ENCODE data around the gene CYSRT1.
"Not testable (repeated sequence)": the region's sequence is repeated elsewhere in the genome, so short reads cannot be mapped to it uniquely, and the experiment has no call there.

The CYSRT1 gene

GRCh38 chr9:137253717-137254623, 29.0 kb downstream of the CYSRT1 start:
- DNase-seq: no peak

GRCh38 chr9:137254624-137255447, 29.9 kb downstream of the CYSRT1 start, which contains the start of gene NELFB:
NELFB (plus strand) TSS chr9:137255327.
- DNase-seq: peak; percentile 43

DNA sequence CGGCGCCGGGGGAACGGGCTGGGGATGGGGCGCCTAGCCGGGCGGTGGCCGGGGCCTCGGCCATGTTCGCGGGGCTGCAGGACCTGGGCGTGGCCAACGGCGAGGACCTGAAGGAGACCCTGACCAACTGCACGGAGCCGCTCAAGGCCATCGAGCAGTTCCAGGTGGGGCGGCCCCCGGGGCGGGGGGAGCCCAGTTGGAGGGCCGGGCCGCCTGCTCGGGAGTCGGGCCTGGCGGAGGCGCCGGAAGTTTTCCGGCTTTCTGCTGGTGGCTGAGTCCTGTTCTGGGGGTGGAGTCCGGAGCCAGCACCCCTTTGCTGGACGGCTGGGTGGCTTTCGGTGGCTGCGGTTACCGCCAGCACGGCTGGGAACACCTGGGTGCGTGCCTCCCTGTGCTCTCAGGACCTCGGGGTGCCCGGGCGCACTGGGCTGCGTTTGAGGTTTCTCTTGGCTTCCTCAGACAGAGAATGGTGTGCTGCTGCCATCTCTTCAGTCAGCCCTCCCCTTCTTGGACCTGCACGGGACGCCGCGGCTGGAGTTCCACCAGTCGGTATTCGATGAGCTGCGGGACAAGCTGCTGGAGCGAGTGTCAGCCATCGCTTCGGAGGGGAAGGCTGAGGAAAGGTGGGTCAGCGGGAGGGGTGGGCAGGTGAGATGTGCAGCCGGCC, 30.6 kb downstream of the CYSRT1 start:
- DNase-seq: no peak

GRCh38 chr9:137256362-137256761, 31.4 kb downstream of the CYSRT1 start:
- DNase-seq: no peak

DNA sequence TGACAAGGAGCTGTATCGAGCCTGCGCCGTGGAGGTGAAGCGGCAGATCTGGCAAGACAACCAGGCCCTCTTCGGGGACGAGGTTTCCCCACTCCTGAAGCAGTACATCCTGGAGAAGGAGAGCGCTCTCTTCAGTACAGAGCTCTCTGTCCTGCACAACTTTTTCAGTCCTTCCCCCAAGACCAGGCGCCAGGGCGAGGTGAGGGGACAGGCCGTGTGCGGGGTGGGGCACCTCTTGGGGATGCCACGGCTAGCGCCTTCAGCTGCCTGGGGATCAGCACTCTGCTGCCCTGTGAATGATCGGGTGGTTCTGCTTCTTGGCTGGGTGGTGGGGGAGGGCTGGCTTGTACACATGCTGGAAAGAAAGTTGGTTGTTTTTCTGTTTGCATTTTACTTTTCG, 31.9 kb downstream of the CYSRT1 start:
- no peak for DNase-seq

DNA sequence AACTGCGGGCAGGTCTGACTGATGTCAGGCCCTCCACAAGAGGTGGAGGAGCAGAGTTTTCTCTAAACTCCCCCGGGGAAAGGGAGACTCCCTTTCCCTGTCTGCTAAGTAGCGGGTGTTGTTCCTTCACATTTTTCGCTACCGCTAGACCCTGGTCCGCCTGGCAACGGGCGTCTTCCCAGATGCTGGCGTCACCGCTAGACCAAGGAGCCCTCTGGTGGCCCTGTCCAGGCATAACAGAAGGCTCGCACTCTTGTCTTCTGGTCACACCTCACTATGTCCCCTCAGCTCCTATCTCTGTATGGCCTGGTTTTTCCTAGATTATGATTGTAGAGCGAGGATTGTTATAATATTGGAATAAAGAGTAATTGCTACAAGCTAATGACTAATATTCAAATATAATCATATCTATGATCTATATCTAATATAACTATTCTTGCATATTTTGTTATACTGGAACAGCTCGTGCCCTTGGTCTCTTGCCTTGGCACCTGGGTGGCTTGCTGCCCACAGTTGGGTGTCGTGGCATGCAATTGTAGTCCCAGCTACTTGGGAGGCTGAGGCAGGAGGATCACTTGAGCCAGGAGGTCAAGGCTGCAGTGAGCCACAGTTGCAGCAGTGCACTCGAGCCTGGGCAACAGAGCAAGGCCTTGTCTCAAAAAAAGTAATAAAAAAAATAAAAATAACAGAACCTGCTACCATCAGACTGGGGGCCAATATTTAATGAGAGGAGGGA, 37.4 kb downstream of the CYSRT1 start:
- DNase-seq: not testable (repeated sequence)

GRCh38 chr9:137262909-137263285, 37.9 kb downstream of the CYSRT1 start:
- no peak for DNase-seq

- DNase-seq: no peak
These were observed 38.5 kb downstream of the CYSRT1 start for GRCh38 chr9:137263506-137263905.

- DNase-seq: no peak
These were observed 39.1 kb downstream of the CYSRT1 start for GRCh38 chr9:137264067-137264466.

DNA sequence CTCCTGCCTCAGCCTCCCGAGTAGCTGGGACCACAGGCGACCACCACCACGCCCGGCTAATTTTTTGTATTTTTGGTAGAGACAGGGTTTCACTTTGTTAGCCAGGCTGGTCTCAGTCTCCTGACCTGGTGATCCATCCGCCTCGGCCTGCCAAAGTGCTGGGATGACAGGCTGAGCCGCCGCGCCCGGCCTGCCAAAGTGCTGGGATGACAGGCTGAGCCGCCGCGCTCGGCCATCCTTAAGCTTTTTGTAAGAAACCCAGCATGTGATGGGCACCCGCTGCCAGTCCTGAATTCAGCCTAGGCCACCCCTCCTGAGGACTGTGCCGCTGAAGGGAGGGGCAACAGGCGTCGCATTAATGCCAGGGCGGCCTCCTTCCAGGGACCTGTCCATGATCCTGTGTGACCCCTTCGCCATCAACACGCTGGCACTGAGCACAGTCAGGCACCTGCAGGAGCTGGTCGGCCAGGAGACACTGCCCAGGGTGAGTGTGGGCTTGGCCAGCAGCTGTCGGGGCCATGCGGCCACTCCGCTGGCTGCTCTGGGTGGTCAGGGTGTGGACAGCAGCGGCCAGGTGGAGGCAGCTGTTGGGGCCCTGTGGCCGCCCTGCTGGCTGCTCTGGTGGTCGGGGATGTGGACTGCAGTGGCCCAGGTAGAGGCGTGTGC, 40.7 kb downstream of the CYSRT1 start:
- DNase-seq: no peak

DNA sequence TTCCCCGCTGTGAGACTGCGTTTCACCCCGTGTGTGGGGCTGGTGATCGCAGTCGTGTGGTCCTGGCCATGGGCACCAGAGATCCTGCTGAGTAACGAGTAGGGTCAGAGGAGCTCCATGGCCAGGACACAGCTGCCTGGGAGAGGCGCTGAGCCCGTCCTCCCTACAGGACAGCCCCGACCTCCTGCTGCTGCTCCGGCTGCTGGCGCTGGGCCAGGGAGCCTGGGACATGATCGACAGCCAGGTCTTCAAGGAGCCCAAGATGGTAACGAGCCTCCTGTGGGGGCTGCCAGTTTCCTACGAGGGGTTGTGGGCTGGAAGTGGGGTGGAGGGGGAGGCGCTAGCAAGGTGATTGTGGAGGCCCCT, 41.2 kb downstream of the CYSRT1 start:
- DNase-seq: no peak

DNA sequence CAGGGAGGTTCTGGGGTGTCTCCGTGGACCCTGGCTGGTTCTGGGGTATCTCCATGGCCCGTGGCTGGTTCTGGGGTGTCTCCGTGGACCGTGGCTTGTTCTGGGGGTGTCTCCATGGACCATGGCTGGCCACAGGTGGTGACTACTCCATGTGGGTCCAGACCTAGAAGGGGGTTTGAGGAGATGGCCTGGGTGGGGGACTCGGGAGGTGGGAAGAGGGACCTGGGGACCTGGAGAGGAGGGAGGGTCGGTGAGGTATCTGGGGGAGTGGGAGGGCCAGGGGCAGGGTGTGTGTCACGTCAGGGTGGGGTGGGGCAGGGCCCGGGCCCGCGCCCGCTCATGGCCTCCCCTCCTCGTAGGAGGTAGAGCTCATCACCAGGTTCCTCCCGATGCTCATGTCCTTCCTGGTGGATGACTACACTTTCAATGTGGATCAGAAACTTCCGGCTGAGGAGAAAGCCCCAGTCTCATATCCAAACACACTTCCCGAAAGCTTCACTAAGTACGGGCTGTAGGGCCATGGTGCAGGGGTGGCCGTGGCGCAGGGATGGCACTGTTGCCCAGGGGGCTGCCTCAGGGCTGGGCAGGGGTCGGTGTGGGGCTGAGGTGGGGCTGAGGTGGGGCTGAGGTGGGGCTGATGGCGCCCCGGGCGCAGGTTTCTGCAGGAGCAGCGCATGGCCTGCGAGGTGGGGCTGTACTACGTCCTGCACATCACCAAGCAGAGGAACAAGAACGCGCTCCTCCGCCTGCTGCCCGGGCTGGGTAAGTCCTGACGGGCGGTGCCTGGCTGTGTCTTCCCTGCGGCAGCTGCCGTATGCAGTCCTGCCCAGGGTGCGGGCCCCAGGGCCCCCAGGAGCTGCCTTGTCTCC, 41.8 kb downstream of the CYSRT1 start:
- no peak for DNase-seq

- no peak for DNase-seq
These were observed 43.0 kb downstream of the CYSRT1 start for GRCh38 chr9:137267933-137268355.

DNA sequence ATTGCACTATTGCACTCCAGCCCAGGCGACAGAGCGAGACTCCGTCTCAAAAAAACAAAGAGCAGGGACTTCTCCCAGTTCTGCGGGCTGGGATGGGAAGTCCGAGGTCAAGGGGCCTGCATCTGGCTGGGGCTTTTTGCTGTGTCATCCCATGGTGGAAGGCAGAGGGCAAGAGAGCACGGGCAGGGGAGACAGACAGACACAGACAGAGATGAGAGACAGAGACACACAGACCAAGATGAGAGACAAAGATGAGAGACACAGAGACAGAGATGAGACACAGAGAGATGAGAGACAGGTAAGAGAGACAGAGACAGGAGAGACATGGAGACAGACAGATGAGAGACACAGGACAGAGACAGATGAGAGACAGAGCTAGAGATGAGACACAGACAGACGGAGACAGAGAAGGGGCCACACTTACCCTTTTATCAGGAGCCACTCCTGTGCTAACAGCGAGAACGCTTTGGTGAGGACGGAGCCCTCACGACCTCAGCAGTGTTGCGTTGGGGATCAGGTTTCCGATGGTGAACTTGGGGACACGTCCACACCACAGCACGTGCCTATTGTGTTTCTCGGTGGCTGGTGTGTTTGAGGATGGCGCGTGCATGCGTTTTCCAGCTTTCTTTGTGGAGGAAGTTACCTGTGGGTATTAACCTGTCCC, 43.7 kb downstream of the CYSRT1 start:
- DNase-seq: no peak

GRCh38 chr9:137269231-137269772, 44.3 kb downstream of the CYSRT1 start:
- no peak for DNase-seq

- DNase-seq: no peak
These were observed 46.1 kb downstream of the CYSRT1 start for GRCh38 chr9:137270929-137271695.

DNA sequence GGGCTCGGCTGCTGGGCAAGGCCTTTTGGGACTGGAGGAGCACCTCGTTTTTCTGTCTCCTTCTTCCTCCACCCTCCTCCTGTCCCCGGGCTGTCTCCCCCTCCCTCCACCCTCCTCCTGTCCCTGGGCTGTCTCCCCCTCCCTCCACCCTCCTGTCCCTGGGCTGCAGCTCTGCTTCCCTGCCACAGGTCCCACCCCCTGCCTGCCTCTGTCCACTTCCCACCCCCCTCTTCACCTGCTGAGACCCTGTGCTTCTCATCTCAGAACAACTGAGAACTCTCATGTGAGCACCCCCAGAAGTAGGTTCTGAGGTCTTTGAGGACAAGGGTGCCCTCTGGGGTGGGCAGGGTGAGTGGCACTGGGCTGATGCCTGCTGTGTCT, 46.7 kb downstream of the CYSRT1 start:
- no peak for DNase-seq

DNA sequence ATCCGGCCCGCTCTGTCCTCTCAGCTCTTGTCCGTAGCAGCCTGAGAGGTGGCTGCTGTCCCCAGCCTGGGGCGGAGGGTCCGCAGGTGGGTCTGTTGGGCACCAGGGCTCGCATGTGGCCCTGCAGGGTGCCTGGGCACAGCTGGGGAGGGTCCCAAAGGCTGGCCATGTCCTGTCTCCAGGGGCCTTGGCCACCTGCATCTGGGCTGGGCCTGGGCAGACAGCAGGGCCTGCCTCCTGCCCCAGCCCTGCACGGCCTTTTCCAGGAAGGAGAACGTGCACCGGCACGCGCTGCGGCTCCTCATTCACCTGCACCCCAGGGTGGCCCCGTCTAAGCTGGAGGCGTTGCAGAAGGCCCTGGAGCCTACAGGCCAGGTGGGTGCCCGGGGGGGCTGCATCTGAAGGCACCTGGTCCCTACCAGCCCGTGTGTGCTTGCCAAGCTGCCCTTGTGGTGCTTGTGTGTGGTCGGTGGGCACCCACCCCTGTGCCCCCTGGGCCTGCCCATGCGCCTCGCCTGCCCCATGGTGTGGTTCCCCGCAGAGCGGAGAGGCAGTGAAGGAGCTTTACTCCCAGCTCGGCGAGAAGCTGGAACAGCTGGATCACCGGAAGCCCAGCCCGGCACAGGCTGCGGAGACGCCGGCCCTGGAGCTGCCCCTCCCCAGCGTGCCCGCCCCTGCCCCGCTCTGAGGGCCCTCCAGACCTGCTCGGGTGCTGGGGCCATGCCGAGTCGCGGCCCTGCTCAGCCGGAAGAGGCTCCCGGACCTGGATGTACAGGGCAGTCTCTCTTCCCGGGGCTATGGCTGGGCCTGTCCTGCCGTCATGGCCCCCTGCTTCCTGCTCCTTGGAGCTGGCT, 47.5 kb downstream of the CYSRT1 start:
- no peak for DNase-seq

Data from NCI-H1694 treated with DMSO at 0.1 percent for 48 hours (cell line).